ENCODE results near the gene RNF145. TPM values are rescaled to one million over a fixed set of nuclear protein-coding genes. Genes with fewer than 3 reads are reported as not detected.

Gene RNF145
- total and polyA plus RNA-seq, 10 of the 15 experiments (the other 5 are each of a cell fraction or from before 2014, with no cell fraction given), result 9.7 to 58.1 (median 38.2) TPM

- H3K4me1 ChIP-seq (ENCODE audit: control insufficient read depth, insufficient read depth, low read length), result no peaks in the 10 kb centered on the region
- POLR2A ChIA-PET, result no interaction called here
- TF ChIP-seq TARDBP (IDR thresholded peaks at IDR 0.05; ENCODE audit: borderline replicate concordance) (no peak), ATF7 (IDR thresholded peaks at IDR 0.05; ENCODE audit: low read depth) (no peak), MYB (IDR thresholded peaks at IDR 0.05; ENCODE audit: borderline replicate concordance, low read depth, low read length) (no peak), IKZF2 (IDR thresholded peaks at IDR 0.05) (no peak), RELB (IDR thresholded peaks at IDR 0.05; ENCODE audit: low read depth) (no peak), EGR1 (IDR thresholded peaks at IDR 0.05; ENCODE audit: borderline replicate concordance in 1 of 2, low read depth in 2 of 2, low read length in 2 of 2) (no peak), BRCA1 (IDR thresholded peaks at IDR 0.05; ENCODE audit: low read depth, low read length) (no peak), SREBF2 (IDR thresholded peaks at IDR 0.05; ENCODE audit: low read length) (no peak), TCF12 (IDR thresholded peaks at IDR 0.05; ENCODE audit: low read depth, low read length) (no peak), STAT1 (conservative IDR thresholded peaks at IDR 0.05) (no peak), PAX5 (IDR thresholded peaks at IDR 0.05; ENCODE audit: borderline replicate concordance, low read depth, low read length) (no peak), NR2C1 (IDR thresholded peaks at IDR 0.05) (no peak), PML (IDR thresholded peaks at IDR 0.05; ENCODE audit: low read length) (no peak), ZSCAN29 (IDR thresholded peaks at IDR 0.05) (no peak), PRDM15 (CRISPR knock-in tag; IDR thresholded peaks at IDR 0.05) (no peak), CEBPZ (IDR thresholded peaks at IDR 0.05; ENCODE audit: low read depth, low read length) (no peak), BACH1 (IDR thresholded peaks at IDR 0.05; ENCODE audit: borderline replicate concordance) (no peak)
- H3K79me2 ChIP-seq (ENCODE audit: control insufficient read depth, insufficient read depth, low read length), result no peaks in the 10 kb centered on the region
- no peak overlapping the region for H2AFZ ChIP-seq (ENCODE audit: control insufficient read depth, low read depth, low read length)
- no peak overlapping the region for H3K4me2 ChIP-seq (ENCODE audit: control insufficient read depth, insufficient read depth)
- H4K20me1 ChIP-seq (ENCODE audit: control insufficient read depth, insufficient read depth), result no peaks in the 10 kb centered on the region
- no peaks in the 10 kb centered on the region for H3K36me3 ChIP-seq (ENCODE audit: control insufficient read depth in 2 of 2, insufficient read depth in 2 of 2, low read length in 1 of 2)
- FAIRE-seq (no peak), DNase-seq (ENCODE audit: low read depth, low spot score) (no peak), ATAC-seq (no peak)
- H3K27ac ChIP-seq (ENCODE audit: control insufficient read depth, insufficient read depth), result no peak overlapping the region
- CTCF ChIA-PET, result interaction anchor here (1.2 kb wide), 1 partner anchor 52 kb away, joined by 3 read pairs; no protein-coding TSS in a partner anchor
- SMC1A ChIA-PET (ENCODE audit: uncharacterized antibody, unreplicated experiment), result interaction anchor here (1.2 to 3.1 kb wide), 3 partner anchors 8 to 74 kb away, joined by 3 to 9 read pairs (median 4); no protein-coding TSS in a partner anchor
- RAD21 ChIA-PET (ENCODE audit: unreplicated experiment), result no interaction called here
- H3K4me3 ChIP-seq, result no peak overlapping the region
- H3K27me3 ChIP-seq (replicated peaks in 1 of 2; ENCODE audit: control insufficient read depth in 2 of 2, insufficient read depth in 2 of 2, low read length in 1 of 2), result no peaks in the 10 kb centered on the region
- WGBS (ENCODE audit: insufficient coverage, insufficient replicate concordance, low lambda C conversion rate, missing lambda C conversion rate), result 61% methylated on average over 3 of the region's 3 CpGs
- intact Hi-C loops (cut with micrococcal nuclease; ENCODE audit: unreplicated experiment) (no loop called here), in situ Hi-C loops (cut with MboI) (no loop called here)
- no TSS peak for BruUV-seq (replicated peaks)
- H3K9ac ChIP-seq (ENCODE audit: control insufficient read depth, insufficient read depth, low read length), result no peak overlapping the region
- H3K9me3 ChIP-seq (replicated peaks; ENCODE audit: control insufficient read depth, insufficient read depth, low read length), result no peaks in the 10 kb centered on the region
Measured at GRCh38 chr5:159215886-159216285, 6.5 kb upstream of the RNF145 start.
